DOHH2 (cell line): ENCODE data around the gene MAP4K4.

Experiments
- H3F3A ChIP-seq: fragments of 200-600 bp; sonication (generic), shearing (Covaris generic); 2 replicates; pipeline ENCODE4 v1.6.0; 2016; ENCODE audit warnings: antibody characterized with exemption, mild to moderate bottlenecking; ENCODE audit not compliant: control insufficient read depth, insufficient read depth
- H3K27ac ChIP-seq: fragments of 200-600 bp; sonication (generic); 2 replicates; pipeline ENCODE4 v1.5.1; 2014; ENCODE audit warnings: low read depth, mild to moderate bottlenecking, low read length, moderate library complexity
- H3K27me3 ChIP-seq: fragments of 200-600 bp; sonication (generic); 2 replicates; pipeline ENCODE4 v1.6.1; 2014; ENCODE audit warnings: mild to moderate bottlenecking, low read length, mixed read lengths; ENCODE audit not compliant: control insufficient read depth
- H3K36me3 ChIP-seq: fragments of 200-600 bp; sonication (generic); 2 replicates; pipeline ENCODE4 v1.6.1; 2014; ENCODE audit warnings: mild to moderate bottlenecking, low read length, moderate library complexity, mixed read lengths; ENCODE audit not compliant: control insufficient read depth
- H3K4me1 ChIP-seq: fragments of 200-600 bp; sonication (generic); 2 replicates; pipeline ENCODE4 v1.6.1; 2014; ENCODE audit warnings: mild to moderate bottlenecking, low read length, mixed read lengths; ENCODE audit not compliant: control insufficient read depth
- H3K4me2 ChIP-seq: fragments of 200-600 bp; sonication (generic); 2 replicates; pipeline ENCODE4 v1.6.0; 2014; ENCODE audit warnings: mild to moderate bottlenecking, low read length, moderate library complexity
- H3K4me3 ChIP-seq: fragments of 200-600 bp; sonication (generic); 2 replicates; pipeline ENCODE4 v1.5.1; 2014; ENCODE audit warnings: mild to moderate bottlenecking, low read length, mixed read lengths
- H3K79me2 ChIP-seq: fragments of 200-600 bp; sonication (generic); 2 replicates; pipeline ENCODE4 v1.6.1; 2014; ENCODE audit warnings: mild to moderate bottlenecking, low read length, mixed read lengths; ENCODE audit not compliant: control insufficient read depth
- H3K9me2 ChIP-seq: fragments of 200-600 bp; sonication (generic); replicated peaks from 2 replicates; pipeline ENCODE4 v1.6.1; 2014; ENCODE audit warnings: mild to moderate bottlenecking, low read length, mixed read lengths; ENCODE audit not compliant: control insufficient read depth
- H3K9me3 ChIP-seq: fragments of 200-600 bp; sonication (generic); 2 replicates; pipeline ENCODE4 v1.6.1; 2014; ENCODE audit warnings: antibody characterized with exemption, low read length, mixed read lengths; ENCODE audit not compliant: control insufficient read depth, insufficient read depth
- H4K20me1 ChIP-seq: fragments of 200-600 bp; sonication (generic); 2 replicates; pipeline ENCODE4 v1.6.0; 2014; ENCODE audit warnings: low read depth, mild to moderate bottlenecking, antibody characterized with exemption, low read length, moderate library complexity; ENCODE audit not compliant: control insufficient read depth, insufficient read depth
- CTCF ChIP-seq: fragments of 200-600 bp; sonication (generic); IDR thresholded peaks from one replicate; pipeline ENCODE4 v1.5.1; 2014; ENCODE audit warnings: antibody characterized with exemption, mild to moderate bottlenecking, low read depth, low read length; ENCODE audit not compliant: poor library complexity, severe bottlenecking
- EZH2phosphoT487 ChIP-seq: fragments of 200-600 bp; sonication (generic); IDR thresholded peaks from 2 replicates; pipeline ENCODE4 v1.6.1; 2017; ENCODE audit warnings: borderline replicate concordance, mild to moderate bottlenecking, antibody characterized with exemption, low read length, moderate library complexity, mixed read lengths

The MAP4K4 gene

GRCh38 chr2:101777337-101777736 is 79.8 kb downstream of the MAP4K4 start:
- H3K4me1 ChIP-seq = peaks cover 63% of the 10 kb centered on the region
- H3K27me3 ChIP-seq = no peaks in the 10 kb centered on the region
- peaks cover 47% of the 10 kb centered on the region for H4K20me1 ChIP-seq
- H3K36me3 ChIP-seq = no peaks in the 10 kb centered on the region
- H3K9me3 ChIP-seq = no peaks in the 10 kb centered on the region
- H3K9me2 ChIP-seq = no peaks in the 10 kb centered on the region
- TF ChIP-seq EZH2phosphoT487 = no peak
- no peak for TF ChIP-seq CTCF
- no peak overlapping the region for H3K27ac ChIP-seq
- H3K4me2 ChIP-seq = no peak overlapping the region
- H3K4me3 ChIP-seq = no peak overlapping the region
- H3K79me2 ChIP-seq = peaks cover 100% of the 10 kb centered on the region
- H3F3A ChIP-seq = no peaks in the 10 kb centered on the region

GRCh38 chr2:101778102-101778501 is 80.6 kb downstream of the MAP4K4 start:
- TF ChIP-seq EZH2phosphoT487 = no peak
- no peak for TF ChIP-seq CTCF
- Histone ChIP-seq H3K79me2 (peaks cover 100% of the 10 kb centered on the region), H3K27ac (no peak overlapping the region), H3K27me3 (no peaks in the 10 kb centered on the region), H3K4me2 (no peak overlapping the region), H3K4me1 (peaks cover 64% of the 10 kb centered on the region), H3F3A (no peaks in the 10 kb centered on the region), H3K9me2 (no peaks in the 10 kb centered on the region), H4K20me1 (peaks cover 45% of the 10 kb centered on the region), H3K4me3 (no peak overlapping the region), H3K9me3 (no peaks in the 10 kb centered on the region), H3K36me3 (no peaks in the 10 kb centered on the region)

- Histone ChIP-seq H3K9me2 (no peaks in the 10 kb centered on the region), H3K4me1 (peaks cover 58% of the 10 kb centered on the region), H3K27ac (no peak overlapping the region), H3K27me3 (no peaks in the 10 kb centered on the region), H3F3A (no peaks in the 10 kb centered on the region), H4K20me1 (peaks cover 44% of the 10 kb centered on the region), H3K36me3 (peaks cover 3% of the 10 kb centered on the region; the same call in 1 of the 2 replicates), H3K4me2 (no peak overlapping the region), H3K4me3 (no peak overlapping the region), H3K9me3 (no peaks in the 10 kb centered on the region), H3K79me2 (peaks cover 100% of the 10 kb centered on the region)
- TF ChIP-seq EZH2phosphoT487 (no peak), CTCF (no peak)
These were observed 81.7 kb downstream of the MAP4K4 start for GRCh38 chr2:101779190-101779589.
